Medulla oblongata (tissue), 1 donor: ENCODE data around the gene MAGEA4.
"Not testable (repeated sequence)": the region's sequence is repeated elsewhere in the genome, so short reads cannot be mapped to it uniquely, and the experiment has no call there.

Source experiments
- DNase-seq: peaks from one replicate; pipeline ENCODE4 v3.0.0-alpha.2; 2015; ENCODE audit errors: extremely low spot score

MAGEA4 gene, protein sequence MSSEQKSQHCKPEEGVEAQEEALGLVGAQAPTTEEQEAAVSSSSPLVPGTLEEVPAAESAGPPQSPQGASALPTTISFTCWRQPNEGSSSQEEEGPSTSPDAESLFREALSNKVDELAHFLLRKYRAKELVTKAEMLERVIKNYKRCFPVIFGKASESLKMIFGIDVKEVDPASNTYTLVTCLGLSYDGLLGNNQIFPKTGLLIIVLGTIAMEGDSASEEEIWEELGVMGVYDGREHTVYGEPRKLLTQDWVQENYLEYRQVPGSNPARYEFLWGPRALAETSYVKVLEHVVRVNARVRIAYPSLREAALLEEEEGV

DNA sequence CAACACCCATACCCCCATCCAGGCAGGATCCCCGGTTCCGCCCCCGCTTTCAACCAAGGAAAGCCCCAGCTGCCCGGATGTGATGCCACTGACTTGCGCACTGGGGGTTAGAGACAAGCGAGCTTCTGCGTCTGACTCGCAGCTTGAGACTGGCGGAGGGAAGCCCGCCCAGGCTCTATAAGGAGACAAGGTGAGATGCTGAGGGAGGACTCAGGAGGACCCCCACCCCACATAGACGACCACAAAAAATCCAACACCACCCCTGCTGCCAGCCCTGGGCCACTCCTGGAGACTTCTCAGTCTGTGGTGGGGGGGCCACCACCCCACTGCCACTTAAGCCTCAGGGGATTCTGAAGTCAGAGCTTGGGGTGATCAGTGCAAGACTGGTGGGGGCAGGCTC, at the start of gene MAGEA4:
Gene MAGEA4, plus strand, starts transcription at position 110 of the 400 bp plus-strand sequence. CDS start 10,776 bp downstream, outside the sequence.
- no peak for DNase-seq

DNA sequence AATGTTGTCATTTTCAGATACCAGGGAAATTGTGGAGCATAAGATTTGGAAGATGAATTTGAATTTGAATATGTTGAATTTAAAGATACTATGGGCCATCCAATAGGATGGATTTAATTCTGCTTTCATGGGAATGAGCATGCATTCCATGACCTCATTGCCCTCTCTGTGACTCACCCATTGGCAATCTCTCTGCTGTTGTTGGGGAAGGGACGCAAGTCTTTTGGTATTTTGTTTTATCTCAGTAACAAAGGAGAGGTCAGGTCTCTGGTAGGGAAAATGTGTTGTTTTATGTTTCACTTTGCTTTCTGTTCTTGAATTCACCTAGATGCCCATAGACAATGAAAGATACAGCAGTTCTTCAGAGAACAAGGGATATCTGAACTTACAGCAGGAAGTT, 42.1 kb upstream of the MAGEA4 start:
- no peak for DNase-seq

DNA sequence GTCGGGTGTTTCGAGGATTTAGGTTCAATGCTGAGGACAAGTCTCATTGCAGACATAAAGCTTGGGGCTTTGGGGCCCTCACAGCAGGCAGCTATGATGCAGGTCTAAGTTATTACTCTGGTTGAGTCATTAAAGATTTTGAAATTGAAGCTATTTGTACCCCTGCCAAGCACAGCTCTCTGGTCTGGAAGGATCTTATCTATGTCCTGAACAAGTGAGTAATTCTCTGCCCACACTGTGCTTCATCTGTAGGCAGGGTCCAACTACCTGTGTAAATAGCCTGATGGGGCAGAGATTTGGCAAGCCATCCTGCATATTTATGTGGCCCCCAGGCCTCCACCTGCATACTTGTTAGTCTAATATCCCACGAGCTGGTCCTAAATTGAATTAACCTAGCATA, 41.4 kb upstream of the MAGEA4 start:
- no peak for DNase-seq

DNA sequence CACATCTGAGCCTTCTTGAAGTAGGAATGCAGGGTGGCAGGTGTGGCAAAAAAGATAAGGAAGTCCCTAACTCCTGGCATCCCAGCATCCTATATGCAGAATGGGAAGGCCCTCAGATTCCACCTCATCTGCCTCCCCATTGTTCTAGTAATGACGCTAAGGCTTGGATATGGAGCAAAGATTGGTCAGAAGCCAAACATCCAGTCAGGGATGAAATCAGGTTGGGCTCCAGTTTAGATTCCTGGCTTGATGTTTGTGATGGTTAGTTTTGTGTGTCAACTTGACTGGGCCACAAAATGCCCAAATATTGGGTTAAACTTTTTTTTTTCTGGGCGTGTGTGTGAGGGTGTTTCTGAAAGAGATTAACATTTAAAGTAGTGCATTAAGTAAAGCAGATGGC, 39.6 kb upstream of the MAGEA4 start:
- no peak for DNase-seq

DNA sequence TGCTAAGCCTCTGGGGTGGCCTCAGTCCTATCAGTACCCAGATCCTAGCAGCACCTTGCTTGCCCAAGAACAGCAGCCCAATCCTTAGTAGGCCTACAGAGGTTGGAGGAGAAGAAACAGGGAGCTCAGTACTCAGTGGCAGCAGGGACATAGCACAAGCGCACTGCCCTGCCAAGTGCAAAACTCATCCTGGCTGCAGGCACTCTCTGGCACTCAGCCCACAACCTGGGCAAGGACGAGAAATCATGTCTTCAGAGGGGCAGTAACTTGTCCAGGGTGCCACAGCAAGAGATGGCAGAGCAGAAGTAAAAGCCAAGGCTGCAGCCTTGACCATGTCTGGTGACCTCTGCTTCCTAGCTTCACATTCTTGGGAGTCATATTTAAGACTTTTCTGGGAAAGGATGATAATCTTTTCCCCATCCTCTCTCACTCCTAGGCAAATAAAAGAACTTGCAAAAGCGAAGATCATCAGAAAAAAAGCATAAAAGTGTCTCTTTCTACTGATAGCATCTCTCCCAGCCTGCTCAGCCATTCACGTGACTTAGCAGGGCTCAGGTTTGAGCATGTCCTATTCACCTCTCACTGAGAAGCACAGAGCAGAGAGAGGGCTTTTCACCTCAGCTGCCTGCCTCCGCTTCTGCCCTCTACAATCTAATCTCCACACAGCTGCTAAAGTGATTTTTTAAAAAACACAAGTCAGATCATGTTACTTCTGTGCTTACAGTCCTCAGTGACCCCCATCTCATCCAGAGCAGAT, 37.2 kb upstream of the MAGEA4 start:
- no peak for DNase-seq

DNA sequence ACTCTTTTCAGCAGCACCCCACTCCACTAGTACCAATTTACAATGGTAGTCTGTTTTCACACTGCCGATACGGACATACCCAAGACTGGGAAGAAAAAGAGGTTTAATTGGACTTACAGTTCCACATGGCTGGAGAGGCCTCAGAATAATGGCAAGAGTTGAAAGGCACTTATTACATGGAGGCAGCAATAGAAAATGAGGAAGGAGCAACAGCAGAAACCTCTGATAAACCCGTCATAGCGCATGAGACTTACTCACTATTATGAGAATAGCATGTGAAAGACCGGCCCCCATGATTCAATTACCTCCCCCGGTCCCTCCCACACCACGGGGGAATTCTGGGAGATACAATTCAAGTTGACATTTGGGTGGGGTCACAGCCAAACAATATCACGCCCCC, 34.1 kb upstream of the MAGEA4 start:
- DNase-seq, result no peak

DNA sequence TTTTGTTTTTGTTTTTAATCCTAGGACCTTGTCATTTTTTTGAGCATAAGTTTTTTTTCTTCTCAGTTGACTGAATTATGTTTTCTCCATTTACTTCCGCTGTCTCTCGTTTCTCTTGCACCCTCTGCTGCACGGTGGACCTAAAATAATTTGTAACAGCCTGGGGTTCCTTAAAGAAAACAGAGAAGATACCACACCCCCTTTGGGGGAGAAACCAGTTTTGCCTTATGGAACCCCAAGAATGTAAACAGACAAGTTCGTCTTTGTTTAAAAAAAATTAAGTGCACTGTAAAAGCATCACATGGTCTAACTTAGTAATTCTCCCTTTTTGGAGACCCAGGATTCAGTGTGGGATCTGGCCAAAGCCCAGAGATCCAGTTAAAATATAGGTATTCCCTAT, 32.8 kb upstream of the MAGEA4 start:
- no peak for DNase-seq

DNA sequence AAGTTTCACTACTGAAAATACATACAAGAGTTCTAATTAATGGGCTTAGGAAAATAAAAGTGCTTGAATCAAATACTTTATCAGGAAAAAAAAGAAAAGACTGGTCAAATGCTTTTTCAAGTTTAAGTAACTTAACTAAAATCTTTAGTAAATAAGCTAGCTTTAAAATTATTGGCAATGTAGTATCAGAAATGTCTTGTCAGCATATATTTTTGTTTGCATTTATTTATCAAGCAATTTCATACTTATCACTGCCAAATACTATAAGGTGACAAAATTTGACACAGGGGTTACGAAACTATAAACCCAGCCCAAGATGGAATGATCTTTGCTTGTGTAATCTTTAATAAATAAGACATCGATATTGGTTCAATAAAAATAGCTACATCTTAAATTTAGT, 31.8 kb upstream of the MAGEA4 start:
- DNase-seq, result no peak

DNA sequence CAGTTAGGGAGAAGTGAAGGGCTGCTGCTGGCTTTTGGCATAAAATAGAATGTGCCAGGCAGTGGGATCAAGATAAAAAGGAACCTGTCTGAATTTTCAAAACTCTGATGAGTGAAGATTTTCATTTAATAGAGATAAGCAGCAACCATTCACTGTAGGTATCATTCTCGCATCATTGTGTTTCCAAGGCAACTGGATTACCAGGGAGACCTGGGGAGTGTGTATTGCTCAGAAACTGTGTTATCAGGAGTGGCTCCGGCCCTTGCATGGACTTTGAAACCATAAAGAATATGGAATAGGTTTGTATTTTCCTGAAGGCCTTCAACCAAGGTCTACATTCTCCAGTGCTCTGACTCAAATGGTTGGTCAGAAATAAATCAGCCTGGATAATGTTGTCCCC, 23.3 kb upstream of the MAGEA4 start:
- no peak for DNase-seq

DNA sequence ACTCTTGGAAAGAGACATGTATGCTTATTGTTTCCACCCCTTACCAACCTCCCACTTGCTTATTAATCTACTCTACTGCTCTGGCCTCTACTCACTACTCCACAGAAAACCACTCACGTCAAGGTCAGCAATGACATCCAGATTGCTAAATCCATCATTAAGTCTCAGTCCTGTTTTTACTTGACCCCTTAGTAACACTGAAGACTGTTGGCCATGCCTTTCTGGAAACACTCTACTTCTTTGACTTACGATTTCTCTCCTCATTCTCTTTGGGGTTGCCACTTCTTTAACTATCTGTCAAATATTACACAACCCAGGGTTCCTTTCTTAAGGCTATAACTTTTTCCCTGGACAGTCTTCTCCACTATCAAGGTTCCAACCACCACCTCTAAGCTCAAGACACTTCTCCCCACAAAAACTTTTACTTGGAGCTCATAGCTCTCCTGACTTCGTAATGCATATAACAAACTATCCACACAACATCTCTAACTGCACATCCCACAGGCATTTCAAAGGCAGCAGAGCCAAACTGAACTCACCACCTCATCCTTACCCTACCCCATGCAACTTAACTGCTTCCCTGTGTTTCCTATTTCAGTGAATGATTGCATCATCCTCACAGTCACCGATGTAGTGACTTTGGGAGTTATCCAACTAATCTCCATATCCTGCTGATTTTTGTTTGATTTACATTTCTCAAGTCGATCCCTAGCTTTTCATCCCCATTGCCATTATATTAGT, 15.8 kb upstream of the MAGEA4 start:
- DNase-seq, result no peak

DNA sequence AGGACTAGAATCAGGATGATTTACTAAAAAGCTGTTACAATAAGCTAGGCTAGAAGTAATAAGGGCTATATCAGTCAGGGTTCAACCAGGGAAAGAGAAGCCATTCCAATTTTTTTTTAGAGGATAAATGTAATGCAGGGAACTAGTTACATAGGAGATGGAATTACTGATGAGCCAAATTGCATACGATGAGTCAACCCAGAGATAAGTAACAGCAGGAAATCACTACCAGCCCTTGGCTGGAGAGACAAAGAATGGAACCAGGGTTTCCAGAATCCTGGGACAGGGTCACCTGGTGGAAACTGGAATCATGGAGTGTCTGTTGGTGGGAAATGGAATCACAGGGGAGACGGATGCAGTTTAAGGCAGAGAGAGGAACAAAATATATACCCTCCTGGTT, 13.1 kb upstream of the MAGEA4 start:
- DNase-seq, result no peak

DNA sequence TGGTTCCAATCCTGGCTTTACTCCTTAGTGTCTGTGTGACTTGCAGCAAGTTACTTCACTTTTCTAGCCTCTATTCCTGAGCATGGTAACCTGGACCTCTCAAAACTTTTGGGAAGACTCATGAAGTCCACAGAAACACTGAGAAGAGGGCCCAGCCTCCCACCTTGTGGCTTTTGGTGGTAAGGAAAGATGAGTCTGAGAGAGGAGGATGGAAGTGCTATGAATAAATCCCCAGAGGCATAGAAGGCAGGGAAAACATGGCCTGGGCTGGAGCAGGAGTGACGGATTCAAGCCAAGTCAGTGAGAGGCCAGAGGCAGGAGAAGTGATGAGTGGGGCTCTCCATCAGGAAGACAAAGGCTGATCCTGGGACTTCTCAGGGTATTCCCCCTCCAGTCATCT, 10.9 kb upstream of the MAGEA4 start:
- DNase-seq, result no peak

DNA sequence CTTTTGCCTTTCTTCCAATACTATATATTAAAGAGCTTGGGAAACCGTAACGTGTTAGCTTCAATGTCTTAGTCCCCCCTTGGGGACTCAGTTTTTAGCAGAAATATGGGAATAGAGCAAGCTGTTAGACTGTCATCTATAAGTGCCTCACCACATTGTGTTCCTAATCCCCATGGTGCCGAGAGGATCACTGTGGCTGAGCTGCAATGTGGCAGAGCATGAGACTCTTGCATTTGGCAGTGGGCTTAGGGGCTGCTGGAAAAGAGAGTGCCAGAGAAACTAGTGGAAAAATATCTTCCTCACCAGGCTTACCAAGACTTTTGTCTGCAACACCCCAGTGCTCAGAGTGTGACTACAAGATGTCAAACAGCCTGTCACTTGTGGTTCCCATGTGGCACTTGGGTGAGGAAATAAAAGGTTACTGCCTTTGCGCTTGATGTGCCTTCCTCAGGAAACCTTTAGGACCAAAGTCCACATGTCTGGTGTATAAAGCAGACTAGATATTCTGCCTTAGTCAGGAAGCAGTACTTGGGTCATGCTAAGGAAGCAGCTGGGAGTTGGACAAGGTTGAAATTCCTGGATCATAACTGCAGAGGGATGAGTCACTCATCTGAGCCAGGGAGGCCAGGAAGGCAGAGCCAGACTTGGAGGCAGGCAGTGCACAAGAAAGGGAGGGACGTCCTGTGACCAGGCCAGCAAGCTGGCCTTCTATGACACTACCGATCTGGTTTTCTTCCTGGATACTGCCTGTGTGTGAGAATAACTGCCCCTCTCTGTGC, 9.7 kb upstream of the MAGEA4 start:
- DNase-seq, result no peak

DNA sequence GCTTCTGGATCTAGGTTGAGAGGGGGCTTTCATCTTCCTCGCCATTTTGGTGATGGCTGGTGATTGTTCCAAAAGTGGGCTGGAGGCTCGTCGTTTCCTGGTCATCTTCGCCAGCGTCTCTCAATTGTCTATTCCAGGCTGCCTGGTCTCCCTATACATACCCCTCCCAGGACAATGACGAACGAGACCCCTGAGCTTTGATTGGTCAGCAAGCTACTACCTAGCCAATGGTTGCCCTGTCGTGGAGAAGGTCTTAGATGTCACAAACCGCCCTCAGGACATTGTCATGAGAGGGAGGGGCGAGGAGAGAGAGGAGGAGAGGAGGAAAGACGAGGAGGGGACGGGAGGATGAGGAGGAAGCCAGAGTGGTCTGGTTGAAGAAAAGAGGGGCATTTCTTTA, 7.7 kb upstream of the MAGEA4 start:
- no peak for DNase-seq

DNA sequence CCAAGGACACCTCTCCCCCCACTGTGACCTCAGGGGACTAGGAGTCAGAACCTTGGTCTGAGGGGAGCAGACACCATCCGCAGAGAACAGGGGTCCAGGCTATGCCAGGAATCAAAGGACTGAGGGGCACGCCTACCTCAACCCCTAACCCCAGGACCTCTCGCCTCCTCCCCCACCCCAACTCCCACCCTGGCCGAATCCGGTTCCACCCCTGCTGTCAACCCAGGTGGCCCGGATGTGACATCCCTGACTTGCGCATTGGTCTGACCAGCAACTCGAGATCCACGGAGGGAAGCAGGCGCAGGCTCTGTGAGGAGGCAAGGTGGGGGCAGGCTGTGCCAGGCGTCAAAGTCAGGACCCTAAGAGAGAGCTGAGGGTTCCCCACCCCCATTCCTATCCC, 468 bp upstream of the MAGEA4 start:
- no peak for DNase-seq

DNA sequence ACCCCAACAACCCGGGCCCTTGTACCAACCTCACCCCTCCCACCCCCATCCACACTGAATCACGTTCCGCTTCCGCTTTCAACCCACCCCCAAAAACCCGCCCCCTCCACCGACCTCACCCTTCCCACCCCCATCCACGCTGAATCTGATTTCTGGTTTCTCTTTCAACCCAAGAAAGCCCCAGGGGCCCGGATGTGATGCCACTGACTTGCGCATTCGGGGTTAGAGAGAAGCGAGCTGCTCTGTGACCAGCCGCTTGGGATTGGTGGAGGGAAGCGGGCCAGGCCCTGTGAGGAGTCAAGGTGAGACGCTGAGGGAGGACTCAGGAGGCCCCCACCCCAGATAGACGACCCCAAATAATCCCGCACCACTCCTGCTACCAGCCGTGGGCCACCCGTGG, 6.0 kb downstream of the MAGEA4 start:
- DNase-seq, result not testable (repeated sequence)

DNA sequence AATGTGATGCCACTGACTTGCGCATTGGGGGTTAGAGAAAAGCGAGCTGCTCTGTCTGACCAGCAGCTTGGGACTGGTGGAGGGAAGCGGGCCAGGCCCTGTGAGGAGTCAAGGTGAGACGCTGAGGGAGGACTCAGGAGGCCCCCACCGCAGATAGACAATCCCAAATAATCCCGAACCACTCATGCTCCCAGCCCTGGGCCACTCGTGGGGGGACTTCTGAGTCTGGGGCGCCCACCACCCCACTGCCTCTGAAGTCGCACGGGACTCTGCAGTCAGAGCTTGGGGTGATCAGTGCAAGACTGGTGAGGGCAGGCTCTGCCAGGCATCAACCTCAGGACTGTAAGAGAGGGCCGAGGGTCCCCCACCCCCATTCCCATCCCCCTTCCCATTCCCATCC, 6.9 kb downstream of the MAGEA4 start:
- DNase-seq, result no peak

DNA sequence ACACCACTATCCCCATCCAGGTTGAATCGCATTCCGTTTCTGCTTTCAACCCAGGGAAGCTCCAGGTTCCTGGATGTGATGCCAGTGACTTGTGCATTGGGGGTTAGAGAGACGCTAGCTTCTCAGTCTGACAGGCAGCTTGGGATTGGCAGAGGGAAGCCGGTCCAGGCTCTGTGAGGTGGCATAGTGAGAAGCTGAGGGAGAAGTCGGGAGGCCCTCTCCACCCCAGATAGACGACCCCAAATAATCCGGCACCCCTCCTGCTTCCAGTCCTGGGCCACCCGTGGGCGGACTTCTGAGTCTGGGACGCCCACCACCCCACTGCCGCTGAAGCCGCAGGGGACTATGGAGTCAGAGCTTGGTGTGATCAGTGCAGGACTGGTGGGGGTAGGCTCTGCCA, 7.4 kb downstream of the MAGEA4 start:
- DNase-seq, result no peak

DNA sequence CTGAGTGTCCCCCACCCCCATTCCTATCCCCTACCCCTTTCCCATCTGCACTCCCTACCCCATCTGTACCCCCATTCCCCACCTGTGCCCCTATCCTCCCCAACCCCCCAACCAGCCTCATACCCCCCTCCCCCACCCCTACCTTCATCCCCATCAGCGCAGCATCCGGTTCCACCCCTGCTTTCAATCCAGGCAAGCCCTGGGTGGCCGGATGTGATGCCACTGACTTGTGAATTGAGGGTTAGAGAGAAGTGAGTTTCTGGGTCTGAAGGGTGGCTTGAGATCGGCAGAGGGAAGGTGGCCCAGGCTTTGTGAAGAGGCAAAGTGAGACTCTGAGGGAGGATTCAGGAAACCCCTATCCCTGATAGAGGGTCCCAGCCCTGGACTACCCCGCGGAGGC, 7.8 kb downstream of the MAGEA4 start:
- DNase-seq, result no peak

DNA sequence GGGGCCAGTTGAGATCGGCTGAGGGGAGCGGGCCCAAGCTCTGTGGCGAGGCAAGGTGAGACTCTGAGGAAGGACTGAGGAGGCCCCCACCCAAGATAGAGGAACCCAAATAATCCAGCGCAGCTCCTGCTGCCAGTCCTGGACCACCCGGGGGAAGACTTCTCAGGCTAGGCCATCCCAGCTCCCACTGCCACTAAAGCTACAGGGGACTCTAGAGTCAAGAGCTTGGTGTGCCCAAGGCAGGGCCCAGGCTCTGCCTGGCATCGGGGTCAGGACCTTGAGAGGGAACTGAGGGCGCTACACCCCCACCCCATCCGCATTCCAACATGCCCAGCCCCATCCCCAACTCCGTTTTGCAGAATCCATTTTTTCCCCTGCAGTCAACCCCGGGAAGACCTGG, 8.6 kb downstream of the MAGEA4 start:
- DNase-seq, result no peak

DNA sequence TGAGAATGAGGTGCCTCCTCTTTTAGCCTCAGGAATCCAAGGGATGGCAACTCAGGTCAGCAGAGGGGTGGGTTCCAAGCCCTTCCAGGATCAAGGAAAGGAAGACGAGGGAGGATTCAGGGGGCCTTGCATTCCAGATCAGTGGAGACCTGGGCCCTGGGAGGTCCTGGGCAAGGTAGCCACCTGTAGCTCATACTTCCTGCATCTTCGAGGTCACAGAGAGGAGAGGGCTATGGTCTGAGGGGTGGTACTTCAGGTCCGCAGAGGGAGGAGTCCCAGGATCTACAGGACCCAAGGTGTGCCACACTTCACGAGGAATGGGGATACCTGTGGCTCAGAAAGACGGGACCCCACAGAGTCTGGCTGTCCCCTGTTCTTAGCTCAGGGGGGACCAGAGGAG, 9.2 kb downstream of the MAGEA4 start:
- DNase-seq, result no peak

DNA sequence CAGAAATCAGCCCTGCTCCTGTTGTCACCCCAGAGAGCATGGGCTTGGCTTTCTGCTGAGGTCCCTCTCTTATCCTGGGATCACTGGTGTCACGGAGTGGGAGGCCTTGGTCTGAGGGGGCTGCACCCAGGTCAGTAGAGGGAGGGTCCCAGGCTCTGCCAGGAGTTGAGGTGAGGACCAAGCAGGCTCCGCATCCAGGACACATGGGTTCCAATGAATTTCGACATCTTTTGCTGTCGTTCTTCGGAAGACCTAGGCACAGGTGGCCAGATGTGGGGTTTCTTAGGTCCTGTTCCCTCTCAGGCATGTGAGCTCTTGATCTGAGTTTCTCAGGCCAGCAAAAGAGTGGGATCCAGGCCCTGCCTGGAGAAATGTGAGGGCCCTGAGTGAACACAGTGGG, 10.0 kb downstream of the MAGEA4 start:
- DNase-seq, result no peak
